Articular chondrocyte of knee joint (primary cell): ENCODE results near the gene CEBPZOS. TPM values are rescaled to one million over a fixed set of nuclear protein-coding genes. Genes with fewer than 3 reads are reported as not detected.

Experiments used
- total RNA-seq: library from RNA; depleted of rRNA; stranded (reverse); fragments of >200 nt; gene quantifications from 2 replicates; pipeline ENCODE4 v1.2.3, GENCODE V29; 2012

The CEBPZOS gene
- 27.5 and 27.7 TPM in 2 replicates for total RNA-seq

GRCh38 chr2:37196320-37197195 lies at the start of gene CEBPZOS:
Gene CEBPZOS, plus strand, starts transcription at chr2:37196496. Its CDS starts 3,209 bp downstream, at chr2:37199705.

GRCh38 chr2:37156857-37157714 lies 39.2 kb upstream of the CEBPZOS start, which contains the start of gene EIF2AK2:
Gene EIF2AK2, minus strand, starts transcription at chr2:37156980. Its CDS starts 9,174 bp downstream, at chr2:37147806.

GRCh38 chr2:37188570-37188969 lies 7.7 kb upstream of the CEBPZOS start, which contains the start of gene SULT6B1:
Gene SULT6B1, minus strand, starts transcription at chr2:37188670. Its CDS starts 30 bp downstream, at chr2:37188640.

GRCh38 chr2:37231241-37232130 lies 35.2 kb downstream of the CEBPZOS start, which contains the start of the genes CEBPZ and NDUFAF7:
Gene CEBPZ, minus strand, starts transcription at chr2:37231596. Its CDS starts 29 bp downstream, at chr2:37231567.
Gene NDUFAF7, plus strand, starts transcription at chr2:37231658. Its CDS starts 48 bp downstream, at chr2:37231706.

Other genes with a start within 250 kb of the CEBPZOS start
- 25.7 and 26.0 TPM in 2 replicates for gene STRN, start 230.0 kb upstream of the CEBPZOS start, total RNA-seq
- 29.9 and 30.6 TPM in 2 replicates for gene HEATR5B, start 112.1 kb upstream of the CEBPZOS start, total RNA-seq
- 9.4 and 10.1 TPM in 2 replicates for gene GPATCH11, start 112.0 kb upstream of the CEBPZOS start, total RNA-seq
- gene EIF2AK2, start 39.5 kb upstream of the CEBPZOS start, total RNA-seq: 60.1 and 60.3 TPM in 2 replicates
- gene SULT6B1, start 7.8 kb upstream of the CEBPZOS start, total RNA-seq: not detected in 2 replicates
- 39.7 and 50.6 TPM in 2 replicates for gene CEBPZ, start 35.1 kb downstream of the CEBPZOS start, total RNA-seq
- 14.3 and 16.3 TPM in 2 replicates for gene NDUFAF7, start 35.2 kb downstream of the CEBPZOS start, total RNA-seq
- gene PRKD3, start 128.3 kb downstream of the CEBPZOS start, total RNA-seq: 69.0 and 74.4 TPM in 2 replicates
- gene QPCT, start 148.1 kb downstream of the CEBPZOS start, total RNA-seq: 10.7 and 17.5 TPM in 2 replicates